GM12891 (cell line): ENCODE results near the gene SIDT2.

Source experiments
- DNase-seq: peaks from one replicate; pipeline ENCODE4 v3.0.0; 2011; ENCODE audit warnings: low spot score; ENCODE audit not compliant: insufficient read length
- FAIRE-seq: peaks from 2 replicates; lab custom pipeline; 2011; peaks lifted over from hg19 to GRCh38; lab: Jason Lieb, UNC
- PAX5 ChIP-seq: IDR thresholded peaks from 2 replicates; pipeline ENCODE4 v1.6.1; 2011; ENCODE audit warnings: low read length, moderate library complexity, mild to moderate bottlenecking; ENCODE audit not compliant: insufficient read depth, severe bottlenecking
- POLR2A ChIP-seq: IDR thresholded peaks from 2 replicates; pipeline ENCODE4 v1.6.1; 2011; ENCODE audit warnings: low read depth, low read length, control low read depth
- POLR2AphosphoS5 ChIP-seq: IDR thresholded peaks from 2 replicates; pipeline ENCODE4 v1.6.1; 2011; ENCODE audit warnings: low read depth, low read length, control low read depth
- POU2F2 ChIP-seq: IDR thresholded peaks from 2 replicates; pipeline ENCODE4 v1.6.1; 2011; ENCODE audit warnings: low read depth, mild to moderate bottlenecking, control low read depth, low read length, moderate library complexity
- SPI1 ChIP-seq: IDR thresholded peaks from 2 replicates; pipeline ENCODE4 v1.6.1; 2011; ENCODE audit warnings: low read depth, low read length, control low read depth
- TAF1 ChIP-seq: IDR thresholded peaks from 2 replicates; pipeline ENCODE4 v1.6.1; 2011; ENCODE audit warnings: low read depth, low read length, control low read depth

SIDT2 gene

GRCh38 chr11:117171404-117172061 lies 7.0 kb upstream of the SIDT2 start:
- TF ChIP-seq POU2F2, result no peak
- TF ChIP-seq PAX5, result no peak
- TF ChIP-seq SPI1, result no peak
- no peak; the same call in 1 of the 2 replicates for TF ChIP-seq POLR2AphosphoS5
- no peak for TF ChIP-seq POLR2A
- TF ChIP-seq TAF1, result no peak
- DNase-seq (no peak), FAIRE-seq (peak; percentile 40)

DNA sequence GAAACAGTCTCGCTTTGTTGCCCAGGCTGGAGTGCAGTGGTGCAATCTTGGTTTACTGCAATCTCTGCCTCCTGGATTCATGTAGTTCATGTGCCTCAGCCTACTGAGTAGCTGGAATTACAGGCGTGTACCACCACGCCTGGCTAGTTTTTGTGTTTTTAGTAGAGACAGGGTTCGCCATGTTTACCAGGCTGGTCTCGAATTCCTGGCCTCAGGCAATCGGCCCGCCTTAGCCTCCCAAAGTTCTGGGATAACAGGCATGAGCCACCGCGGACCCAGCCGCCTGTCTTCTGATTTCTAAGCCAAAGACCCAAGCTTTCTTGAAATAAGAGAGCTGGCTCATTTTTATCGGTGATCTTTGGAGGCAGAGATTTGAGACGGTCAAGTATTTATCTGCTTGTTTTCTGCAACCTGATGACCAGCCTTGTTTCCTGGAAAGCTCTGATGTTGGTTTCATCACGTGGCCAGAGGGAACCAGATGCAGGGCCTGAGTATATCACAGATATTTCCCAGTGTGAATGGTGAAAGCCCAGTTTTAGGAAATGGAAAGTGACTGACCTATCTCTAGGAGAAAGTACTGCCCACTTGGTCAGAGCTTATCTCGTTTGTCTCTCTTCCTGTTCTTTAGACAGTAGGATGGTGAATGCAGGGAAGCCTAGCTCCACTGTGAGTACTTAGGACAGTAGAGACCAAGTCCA lies 5.7 kb upstream of the SIDT2 start:
- no peak for DNase-seq
- no peak for FAIRE-seq
- no peak for TF ChIP-seq POLR2AphosphoS5
- TF ChIP-seq PAX5, result no peak
- no peak; the same call in 1 of the 2 replicates for TF ChIP-seq POLR2A
- no peak for TF ChIP-seq TAF1
- no peak for TF ChIP-seq POU2F2
- no peak for TF ChIP-seq SPI1

GRCh38 chr11:117175104-117175503 lies 3.4 kb upstream of the SIDT2 start:
- FAIRE-seq (no peak), DNase-seq (no peak)
- TF ChIP-seq POLR2A (no peak), SPI1 (no peak), PAX5 (no peak), POU2F2 (no peak), POLR2AphosphoS5 (no peak), TAF1 (no peak)

GRCh38 chr11:117175781-117176180 lies 2.8 kb upstream of the SIDT2 start:
- TF ChIP-seq PAX5 (no peak), POLR2A (no peak), TAF1 (no peak), SPI1 (no peak)
- no peak for FAIRE-seq
- no peak for DNase-seq

DNA sequence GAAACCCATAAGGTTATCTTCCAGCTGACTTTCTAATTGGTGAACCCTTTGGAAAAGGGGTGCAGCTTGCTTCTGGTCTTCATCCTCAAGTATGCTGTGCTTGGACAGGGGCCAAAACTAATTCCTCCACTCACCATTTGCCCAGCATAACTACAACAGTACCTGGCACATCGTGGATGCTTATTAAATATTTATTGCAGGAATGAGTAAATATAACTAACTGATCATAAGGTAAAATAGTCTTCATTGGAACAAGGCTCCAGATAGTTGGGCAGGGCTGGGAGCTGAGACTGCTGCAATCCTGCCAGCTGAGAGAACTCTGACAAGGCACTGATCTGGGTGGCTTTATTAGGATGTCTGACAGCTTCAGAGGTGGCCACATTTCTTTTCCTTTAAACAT lies 2.4 kb upstream of the SIDT2 start:
- TF ChIP-seq POLR2A, result no peak
- no peak for TF ChIP-seq PAX5
- no peak for TF ChIP-seq POLR2AphosphoS5
- no peak for TF ChIP-seq TAF1
- TF ChIP-seq POU2F2, result no peak
- TF ChIP-seq SPI1, result no peak
- no peak for FAIRE-seq
- no peak for DNase-seq

GRCh38 chr11:117177534-117178209 lies 871 bp upstream of the SIDT2 start:
- no peak for DNase-seq
- no peak for FAIRE-seq
- TF ChIP-seq POU2F2 (no peak), POLR2AphosphoS5 (no peak), SPI1 (no peak), PAX5 (no peak), TAF1 (no peak), POLR2A (no peak)

DNA sequence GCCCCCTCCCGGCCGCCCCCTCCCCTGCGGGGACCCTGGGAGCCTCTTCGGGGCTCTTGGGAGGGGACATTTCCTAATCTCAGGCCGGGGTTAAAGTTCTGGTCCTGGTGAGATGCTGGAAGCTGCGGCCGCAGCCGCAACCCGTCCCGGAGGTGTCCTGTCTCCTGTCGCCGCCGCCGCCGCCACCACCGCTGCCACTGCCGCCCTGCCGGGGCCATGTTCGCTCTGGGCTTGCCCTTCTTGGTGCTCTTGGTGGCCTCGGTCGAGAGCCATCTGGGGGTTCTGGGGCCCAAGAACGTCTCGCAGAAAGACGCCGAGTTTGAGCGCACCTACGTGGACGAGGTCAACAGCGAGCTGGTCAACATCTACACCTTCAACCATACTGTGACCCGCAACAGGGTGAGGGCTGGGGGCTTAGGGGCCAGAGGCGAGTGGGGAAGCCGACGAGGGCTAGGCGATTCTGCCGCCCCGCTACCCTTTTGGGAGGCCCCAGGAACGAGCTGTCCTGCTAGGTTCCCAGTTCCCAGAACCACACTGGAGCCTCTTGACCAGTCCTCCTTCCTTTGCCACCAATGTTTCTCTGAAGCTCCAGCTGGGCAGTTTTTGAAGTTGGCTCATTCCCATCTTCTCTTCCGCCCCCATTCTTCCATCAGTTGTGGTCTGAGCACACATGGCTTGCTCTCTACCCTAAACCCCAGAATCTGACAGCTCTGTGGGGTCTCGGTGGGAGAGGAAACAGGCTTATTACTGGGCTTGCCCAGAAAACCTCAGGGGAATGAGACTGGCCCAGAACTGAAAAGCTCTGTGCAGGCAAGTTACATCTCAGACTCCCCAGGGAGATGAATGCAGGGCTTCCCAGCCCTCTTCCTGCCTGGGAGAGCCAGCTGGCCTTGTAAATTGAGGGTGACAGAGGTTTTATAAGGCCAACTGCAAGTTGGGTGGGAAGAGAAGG lies 781 bp downstream of the SIDT2 start:
- no peak for DNase-seq
- FAIRE-seq, result peak; percentile 84

DNA sequence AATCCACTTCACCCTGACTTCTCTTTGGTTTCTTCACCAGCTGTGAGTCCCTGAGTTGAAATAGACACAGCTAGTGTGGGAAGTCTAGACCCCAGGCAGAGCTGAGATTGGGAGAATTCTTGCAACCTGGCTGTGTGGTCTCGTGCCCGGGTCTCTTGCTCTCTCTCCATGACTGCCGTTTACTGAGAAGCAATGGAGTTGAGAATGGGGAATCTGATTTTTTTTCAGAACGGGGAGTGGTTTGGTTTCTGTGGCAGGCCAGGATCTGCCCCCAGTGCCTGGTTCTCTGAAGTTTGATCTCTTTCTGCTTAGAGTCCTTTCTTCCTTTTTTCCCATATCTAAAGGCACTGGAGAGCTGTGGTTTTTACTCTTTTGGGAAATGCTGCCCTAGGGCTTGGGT lies 1.5 kb downstream of the SIDT2 start:
- TF ChIP-seq POLR2A, result no peak
- TF ChIP-seq PAX5, result no peak
- no peak for TF ChIP-seq POLR2AphosphoS5
- TF ChIP-seq TAF1, result no peak
- no peak for TF ChIP-seq SPI1
- TF ChIP-seq POU2F2, result no peak
- no peak for FAIRE-seq
- no peak for DNase-seq

More for the DNA sequence above, 781 bp downstream of the SIDT2 start:
- 0 out of 2 replicates have a peak, but pooled peaks have one; percentile 17 for TF ChIP-seq POU2F2
- TF ChIP-seq PAX5, result no peak
